ENCODE results near the gene SLC24A3.

DNA sequence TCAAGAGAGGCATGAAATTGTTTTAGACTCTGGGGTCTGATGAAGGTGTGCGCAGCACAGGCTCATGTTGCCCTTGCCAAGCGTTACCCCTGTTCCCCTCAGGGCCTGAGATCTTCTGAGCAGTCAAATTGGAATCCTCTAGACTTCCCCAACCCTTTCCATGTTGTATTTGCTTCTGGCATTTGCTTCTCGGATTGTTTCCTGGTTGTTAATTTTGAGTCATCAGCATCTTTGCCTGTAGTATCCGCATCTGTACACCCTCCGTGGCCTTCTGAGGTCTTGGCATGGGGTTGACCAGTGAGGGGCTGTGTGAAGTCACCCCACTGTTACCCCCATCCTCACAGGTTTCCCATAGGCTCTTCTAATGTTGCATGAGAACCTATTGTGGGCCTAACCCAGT lies 40.9 kb downstream of the SLC24A3 start:
- TF ChIP-seq, protein P1, sequence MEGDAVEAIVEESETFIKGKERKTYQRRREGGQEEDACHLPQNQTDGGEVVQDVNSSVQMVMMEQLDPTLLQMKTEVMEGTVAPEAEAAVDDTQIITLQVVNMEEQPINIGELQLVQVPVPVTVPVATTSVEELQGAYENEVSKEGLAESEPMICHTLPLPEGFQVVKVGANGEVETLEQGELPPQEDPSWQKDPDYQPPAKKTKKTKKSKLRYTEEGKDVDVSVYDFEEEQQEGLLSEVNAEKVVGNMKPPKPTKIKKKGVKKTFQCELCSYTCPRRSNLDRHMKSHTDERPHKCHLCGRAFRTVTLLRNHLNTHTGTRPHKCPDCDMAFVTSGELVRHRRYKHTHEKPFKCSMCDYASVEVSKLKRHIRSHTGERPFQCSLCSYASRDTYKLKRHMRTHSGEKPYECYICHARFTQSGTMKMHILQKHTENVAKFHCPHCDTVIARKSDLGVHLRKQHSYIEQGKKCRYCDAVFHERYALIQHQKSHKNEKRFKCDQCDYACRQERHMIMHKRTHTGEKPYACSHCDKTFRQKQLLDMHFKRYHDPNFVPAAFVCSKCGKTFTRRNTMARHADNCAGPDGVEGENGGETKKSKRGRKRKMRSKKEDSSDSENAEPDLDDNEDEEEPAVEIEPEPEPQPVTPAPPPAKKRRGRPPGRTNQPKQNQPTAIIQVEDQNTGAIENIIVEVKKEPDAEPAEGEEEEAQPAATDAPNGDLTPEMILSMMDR (IDR thresholded peaks at IDR 0.05), result no peak
- TF ChIP-seq POLR2AphosphoS5 (IDR thresholded peaks at IDR 0.05), result no peak

All from sigmoid colon (tissue), 4 donors.